ENCODE data around the gene POMGNT2.

The POMGNT2 gene

GRCh38 chr3:43080726-43081568, 24.9 kb downstream of the POMGNT2 start:
- POLR2A ChIA-PET = no interaction called here
- no peak for TF ChIP-seq CTCF (IDR thresholded peaks at IDR 0.05; ENCODE audit: control extremely low read depth, extremely low read depth, low read depth, missing control alignments)
- DNase-seq (ENCODE audit: extremely low spot score) = no peak
- CTCF ChIA-PET = no interaction called here

GRCh38 chr3:43079536-43080332, 26.1 kb downstream of the POMGNT2 start:
- TF ChIP-seq CTCF (IDR thresholded peaks at IDR 0.05; ENCODE audit: control extremely low read depth, extremely low read depth, low read depth, missing control alignments) = no peak

GRCh38 chr3:43077707-43078106, 28.2 kb downstream of the POMGNT2 start:
- ChIA-PET CTCF (interaction anchor here (0.8 to 2.2 kb wide), 3 partner anchors 10 to 14 kb away, joined by 3 to 8 read pairs (median 5); no protein-coding TSS in a partner anchor), POLR2A (no interaction called here)
- no peak for DNase-seq (ENCODE audit: extremely low spot score)
- no peak for TF ChIP-seq CTCF (IDR thresholded peaks at IDR 0.05; ENCODE audit: control extremely low read depth, extremely low read depth, low read depth, missing control alignments)

More at GRCh38 chr3:43079536-43080332, 26.1 kb downstream of the POMGNT2 start:
- no peak for DNase-seq (ENCODE audit: extremely low spot score)
- ChIA-PET CTCF (no interaction called here), POLR2A (no interaction called here)

GRCh38 chr3:43077261-43077660, 28.6 kb downstream of the POMGNT2 start:
- ChIA-PET CTCF (interaction anchor here (1.8 to 2.2 kb wide), 2 partner anchors 11 to 12 kb away, joined by 5 to 8 read pairs; no protein-coding TSS in a partner anchor), POLR2A (no interaction called here)
- DNase-seq (ENCODE audit: extremely low spot score) = no peak
- TF ChIP-seq CTCF (IDR thresholded peaks at IDR 0.05; ENCODE audit: control extremely low read depth, extremely low read depth, low read depth, missing control alignments) = no peak

GRCh38 chr3:43076857-43077256, 29.0 kb downstream of the POMGNT2 start:
- CTCF ChIA-PET = interaction anchor here (2.2 kb wide), 1 partner anchor 13 kb away, joined by 5 read pairs; no protein-coding TSS in a partner anchor
- POLR2A ChIA-PET = no interaction called here
- no peak for TF ChIP-seq CTCF (IDR thresholded peaks at IDR 0.05; ENCODE audit: control extremely low read depth, extremely low read depth, low read depth, missing control alignments)
- DNase-seq (ENCODE audit: extremely low spot score) = no peak

GRCh38 chr3:43075904-43076661, 29.8 kb downstream of the POMGNT2 start:
- DNase-seq (ENCODE audit: extremely low spot score) = no peak
- no peak for TF ChIP-seq CTCF (IDR thresholded peaks at IDR 0.05; ENCODE audit: control extremely low read depth, extremely low read depth, low read depth, missing control alignments)
- ChIA-PET POLR2A (no interaction called here), CTCF (no interaction called here)

All from GM10248 (cell line).